Hepatocyte (in vitro differentiated cells): ENCODE data around the gene THSD4. TPM values are rescaled to one million over a fixed set of nuclear protein-coding genes. Genes with fewer than 3 reads are reported as not detected.

ENCODE experiments used
- DNase-seq: peaks from one replicate; pipeline ENCODE4 v3.0.0-alpha.2; 2016; ENCODE audit warnings: low spot score
- H2AFZ ChIP-seq: fragments of 200-600 bp; sonication (generic); 2 replicates; pipeline ENCODE4 v1.6.0; 2016; ENCODE audit warnings: antibody characterized with exemption, mild to moderate bottlenecking
- H3K27ac ChIP-seq: fragments of 200-600 bp; sonication (generic); 2 replicates; pipeline ENCODE4 v1.5.1; 2016; ENCODE audit warnings: mild to moderate bottlenecking
- H3K27me3 ChIP-seq: fragments of 200-600 bp; sonication (generic); 2 replicates; pipeline ENCODE4 v1.6.1; 2016
- H3K36me3 ChIP-seq: fragments of 200-600 bp; sonication (generic); replicated peaks from 2 replicates; pipeline ENCODE4 v1.5.1; 2016; ENCODE audit warnings: low read depth; ENCODE audit not compliant: insufficient read depth
- H3K4me1 ChIP-seq: fragments of 200-600 bp; sonication (generic); 2 replicates; pipeline ENCODE4 v1.5.1; 2016; ENCODE audit warnings: mild to moderate bottlenecking, moderate library complexity; ENCODE audit not compliant: insufficient read depth
- H3K4me2 ChIP-seq: fragments of 200-600 bp; sonication (generic); 2 replicates; pipeline ENCODE4 v1.6.0; 2016
- H3K4me3 ChIP-seq: fragments of 200-600 bp; sonication (generic); 2 replicates; pipeline ENCODE4 v1.5.1; 2016; ENCODE audit warnings: mild to moderate bottlenecking
- H3K79me2 ChIP-seq: fragments of 200-600 bp; sonication (generic); 2 replicates; pipeline ENCODE4 v1.6.0; 2017; ENCODE audit warnings: mild to moderate bottlenecking
- H3K9me2 ChIP-seq: fragments of 200-600 bp; sonication (generic); replicated peaks from 2 replicates; pipeline ENCODE4 v1.6.0; 2017; ENCODE audit warnings: mild to moderate bottlenecking; ENCODE audit not compliant: insufficient read depth
- H3K9me3 ChIP-seq: fragments of 200-600 bp; sonication (generic); 2 replicates; pipeline ENCODE4 v1.5.1; 2016; ENCODE audit warnings: low read depth, mild to moderate bottlenecking
- H4K20me1 ChIP-seq: fragments of 200-600 bp; sonication (generic); 2 replicates; pipeline ENCODE4 v1.6.0; 2016; ENCODE audit warnings: mild to moderate bottlenecking; ENCODE audit not compliant: insufficient read depth, poor library complexity, severe bottlenecking
- EZH2 ChIP-seq: fragments of 200-600 bp; sonication (generic); IDR thresholded peaks from 2 replicates; pipeline ENCODE4 v1.6.1; 2016; ENCODE audit warnings: antibody characterized with exemption, mild to moderate bottlenecking, borderline replicate concordance
- EZH2phosphoT487 ChIP-seq: fragments of 200-600 bp; sonication (generic); IDR thresholded peaks from one replicate; pipeline ENCODE4 v1.6.1; 2018; ENCODE audit warnings: antibody characterized with exemption, mild to moderate bottlenecking, low read depth, moderate library complexity; ENCODE audit not compliant: unreplicated experiment, severe bottlenecking
- WGBS: methylation state at CpG from one replicate; pipeline ENCODE4 v1.1.6; 2016; ENCODE audit warnings: low lambda C conversion rate; ENCODE audit errors: missing lambda C conversion rate; 5-methylcytosine and 5-hydroxymethylcytosine counted together
- polyA plus RNA-seq: library from polyadenylated mRNA; unstranded; fragments of >200 nt; fragmentation: Nextera tagmentation; extraction: Ambion mirVana; gene quantifications from 2 replicates; pipeline ENCODE4 v1.2.1, GENCODE V29; 2016
- total RNA-seq: library from RNA; depleted of rRNA; stranded (reverse); fragments of >200 nt; gene quantifications from 2 replicates; pipeline ENCODE4 v1.2.3, GENCODE V29; 2014
- TF ChIP-seq, protein P1 (sequence below): fragments of 200-600 bp; sonication (generic); IDR thresholded peaks from 2 replicates; pipeline ENCODE4 v1.5.1; 2016; ENCODE audit warnings: antibody characterized with exemption, mild to moderate bottlenecking; ENCODE audit not compliant: poor library complexity

The THSD4 gene
- total and polyA plus RNA-seq, 2 experiments from 2014 or later: 4.3 to 7.0 TPM

DNA sequence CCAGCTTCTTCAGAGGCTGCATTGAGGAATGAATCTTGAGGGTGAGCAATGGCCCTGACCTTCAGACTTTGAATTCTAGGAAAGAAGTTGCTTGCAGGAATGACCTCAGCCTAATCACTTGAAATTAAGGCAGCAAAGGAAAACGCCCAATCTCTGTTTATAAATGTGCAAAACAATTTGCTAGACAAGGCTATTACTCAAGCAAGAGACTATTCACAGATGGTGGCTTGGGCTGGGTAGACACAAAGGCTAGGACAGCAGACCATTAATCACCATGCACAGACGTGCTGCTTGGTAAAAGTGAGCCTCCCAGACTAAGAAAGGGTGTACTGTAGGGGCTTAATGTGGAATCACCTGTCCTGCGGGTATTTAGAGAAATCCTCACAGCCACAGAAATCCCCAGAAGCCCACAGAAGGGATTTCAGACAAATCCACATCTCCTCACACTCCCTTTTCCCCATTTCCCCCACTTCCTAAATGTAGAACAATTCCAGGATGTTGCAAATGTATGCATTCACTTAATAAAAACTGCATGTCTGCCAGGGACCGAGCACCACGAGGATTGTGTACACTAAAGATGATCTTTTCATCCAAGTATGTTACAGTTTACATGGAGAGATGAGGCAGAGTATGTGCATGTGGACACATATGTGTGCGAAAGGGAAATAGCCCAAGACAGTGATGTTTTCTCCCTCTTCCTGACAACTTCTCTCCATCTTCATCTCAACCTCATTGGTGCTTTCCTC lies 259.5 kb downstream of the THSD4 start:
- TF ChIP-seq EZH2phosphoT487: no peak
- no peak for TF ChIP-seq EZH2
- TF ChIP-seq, protein P1, sequence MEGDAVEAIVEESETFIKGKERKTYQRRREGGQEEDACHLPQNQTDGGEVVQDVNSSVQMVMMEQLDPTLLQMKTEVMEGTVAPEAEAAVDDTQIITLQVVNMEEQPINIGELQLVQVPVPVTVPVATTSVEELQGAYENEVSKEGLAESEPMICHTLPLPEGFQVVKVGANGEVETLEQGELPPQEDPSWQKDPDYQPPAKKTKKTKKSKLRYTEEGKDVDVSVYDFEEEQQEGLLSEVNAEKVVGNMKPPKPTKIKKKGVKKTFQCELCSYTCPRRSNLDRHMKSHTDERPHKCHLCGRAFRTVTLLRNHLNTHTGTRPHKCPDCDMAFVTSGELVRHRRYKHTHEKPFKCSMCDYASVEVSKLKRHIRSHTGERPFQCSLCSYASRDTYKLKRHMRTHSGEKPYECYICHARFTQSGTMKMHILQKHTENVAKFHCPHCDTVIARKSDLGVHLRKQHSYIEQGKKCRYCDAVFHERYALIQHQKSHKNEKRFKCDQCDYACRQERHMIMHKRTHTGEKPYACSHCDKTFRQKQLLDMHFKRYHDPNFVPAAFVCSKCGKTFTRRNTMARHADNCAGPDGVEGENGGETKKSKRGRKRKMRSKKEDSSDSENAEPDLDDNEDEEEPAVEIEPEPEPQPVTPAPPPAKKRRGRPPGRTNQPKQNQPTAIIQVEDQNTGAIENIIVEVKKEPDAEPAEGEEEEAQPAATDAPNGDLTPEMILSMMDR: no peak
- Histone ChIP-seq H3K79me2 (no peaks in the 10 kb centered on the region), H3K27ac (no peak overlapping the region), H3K9me3 (no peaks in the 10 kb centered on the region), H3K4me3 (no peak overlapping the region), H3K9me2 (no peaks in the 10 kb centered on the region), H3K4me1 (peaks cover 12% of the 10 kb centered on the region), H2AFZ (no peak overlapping the region), H3K4me2 (peak overlapping the region; percentile 8), H4K20me1 (no peaks in the 10 kb centered on the region), H3K36me3 (no peaks in the 10 kb centered on the region), H3K27me3 (no peaks in the 10 kb centered on the region)
- DNase-seq: no peak
- 65% methylated on average over 6 of the region's 6 CpGs for WGBS

DNA sequence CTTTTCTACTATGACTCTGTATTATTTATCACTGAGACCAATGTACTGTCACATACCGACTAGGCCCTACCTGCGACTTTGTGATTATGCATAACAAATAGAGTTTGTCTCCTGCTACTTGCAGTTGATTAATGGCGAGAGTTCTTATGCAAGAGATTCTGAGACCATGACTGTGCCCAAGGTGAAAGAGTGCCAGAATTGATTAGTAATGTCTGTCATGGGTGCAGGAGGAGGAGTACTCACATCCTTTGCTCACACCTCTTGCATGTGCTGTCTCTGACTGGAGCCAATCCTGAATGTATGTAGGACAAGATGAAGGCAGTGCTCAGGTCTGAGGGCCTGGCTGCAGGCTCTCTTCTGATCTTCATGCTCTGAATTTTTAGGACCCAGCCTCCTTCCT lies 260.7 kb downstream of the THSD4 start:
- Histone ChIP-seq H2AFZ (no peak overlapping the region), H3K36me3 (no peaks in the 10 kb centered on the region), H3K4me1 (peaks cover 12% of the 10 kb centered on the region), H3K9me3 (no peaks in the 10 kb centered on the region), H3K27ac (no peak overlapping the region), H3K79me2 (no peaks in the 10 kb centered on the region), H4K20me1 (no peaks in the 10 kb centered on the region), H3K4me2 (no peak overlapping the region), H3K9me2 (no peaks in the 10 kb centered on the region), H3K27me3 (no peaks in the 10 kb centered on the region), H3K4me3 (no peak overlapping the region)
- DNase-seq: no peak
- TF ChIP-seq EZH2 (no peak), EZH2phosphoT487 (no peak)
- TF ChIP-seq, protein P1: no peak
- 100% methylated on average over 3 of the region's 3 CpGs for WGBS

DNA sequence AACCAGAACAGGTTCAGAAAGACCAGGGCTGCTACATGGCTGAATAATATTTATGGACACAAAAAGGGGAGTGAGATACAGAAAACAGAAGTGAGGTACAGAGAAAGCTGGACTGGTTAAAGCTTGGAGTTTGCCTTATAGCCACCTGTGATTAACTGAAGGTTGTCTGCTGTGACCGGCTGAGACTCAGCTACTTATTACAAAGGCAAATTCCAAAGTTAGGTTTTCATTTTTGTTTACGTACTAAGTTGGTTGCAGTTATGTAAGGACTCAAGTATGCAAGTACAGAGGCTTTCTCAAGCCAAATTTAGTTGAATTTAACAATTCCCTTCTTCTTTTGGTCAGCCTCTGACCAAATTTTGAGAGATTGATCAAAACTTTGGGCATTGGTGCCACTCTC lies 264.6 kb downstream of the THSD4 start:
- Histone ChIP-seq H2AFZ (no peak overlapping the region), H3K4me3 (no peak overlapping the region), H3K79me2 (no peaks in the 10 kb centered on the region), H3K9me3 (no peaks in the 10 kb centered on the region), H3K27me3 (no peaks in the 10 kb centered on the region), H4K20me1 (no peaks in the 10 kb centered on the region), H3K4me1 (peaks cover 4% of the 10 kb centered on the region), H3K36me3 (no peaks in the 10 kb centered on the region), H3K27ac (no peak overlapping the region), H3K4me2 (no peak overlapping the region), H3K9me2 (no peaks in the 10 kb centered on the region)
- DNase-seq: no peak
- 71% methylated on average over 2 of the region's 2 CpGs for WGBS
- TF ChIP-seq, protein P1: no peak
- no peak for TF ChIP-seq EZH2
- TF ChIP-seq EZH2phosphoT487: no peak
